ENCODE measurements around the gene PCMTD2. TPM values are rescaled to one million over a fixed set of nuclear protein-coding genes. Genes with fewer than 3 reads are reported as not detected.

The PCMTD2 gene
- total and polyA plus RNA-seq, 2 of the 13 experiments (the other 11 are each of a cell fraction or from before 2014, with no cell fraction given) = 47.0 to 76.9 TPM

DNA sequence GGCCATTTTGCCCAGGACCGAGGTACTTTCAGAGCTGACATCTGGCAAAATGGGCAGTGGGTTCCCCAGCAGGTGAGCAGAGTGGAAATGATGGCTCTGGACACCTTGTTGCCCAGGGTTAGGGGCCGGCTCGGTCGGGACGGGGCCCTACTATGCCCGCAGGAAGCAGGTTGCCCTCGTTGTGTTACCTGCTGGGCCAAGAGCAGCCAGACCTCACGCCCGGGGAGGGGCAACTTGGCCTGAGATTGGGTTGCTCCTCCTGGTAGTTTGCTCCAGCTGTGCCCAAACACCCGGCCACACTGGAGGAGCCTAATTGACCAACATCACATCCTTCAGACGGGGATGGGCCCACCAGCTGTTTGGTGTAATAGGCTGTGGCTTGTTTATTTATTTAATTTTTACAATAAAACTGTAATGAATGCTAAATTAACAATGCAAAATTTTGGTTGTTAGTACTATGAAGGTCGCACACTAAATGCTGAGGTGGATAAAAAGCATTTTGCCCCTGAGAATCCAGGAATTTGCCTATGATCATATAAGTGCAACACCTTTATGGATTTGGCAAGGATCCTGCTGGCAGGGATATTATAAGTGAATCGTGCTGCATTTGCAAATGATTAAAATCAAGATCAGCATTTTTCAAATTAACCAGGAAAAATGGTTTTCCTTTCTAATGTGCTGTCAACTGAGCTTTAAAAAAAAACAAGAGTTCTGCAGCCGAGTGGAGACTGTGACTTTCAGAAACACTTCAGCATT is 26.6 kb upstream of the PCMTD2 start:
- 43% methylated on average over 11 of the region's 14 CpGs for WGBS (ENCODE audit: low lambda C conversion rate)
- H3K27me3 ChIP-seq (ENCODE audit: control insufficient read depth in 1 of 2, insufficient read depth in 2 of 2, low read length in 2 of 2) = peaks cover 16 to 66% of the 10 kb centered on the region in 2 experiments
- CTCF ChIA-PET (ENCODE audit: low intra/inter-chr PET ratio, low total read pairs) = no interaction called here
- no peak for ATAC-seq
- H3K36me3 ChIP-seq (replicated peaks in 1 of 2; ENCODE audit: control insufficient read depth in 1 of 2, insufficient read depth in 2 of 2, low read length in 2 of 2) = no peaks in the 10 kb centered on the region
- no peak for FAIRE-seq
- H3K4me3 ChIP-seq (replicated peaks in 1 of 3; ENCODE audit: insufficient read depth in 1 of 3, low read depth in 2 of 3, low read length in 3 of 3) = no peak overlapping the region
- H3K27ac ChIP-seq (ENCODE audit: extremely low read length, insufficient read depth, low read length) = no peak overlapping the region
- H3K4me2 ChIP-seq (ENCODE audit: low read depth, low read length) = no peak overlapping the region
- POLR2A ChIA-PET = interaction anchor here (3.0 kb wide), 1 partner anchor 26 kb away, joined by 8 read pairs; the partner anchor contains the start of gene PCMTD2
- H3K9me3 ChIP-seq (ENCODE audit: low read length) = no peaks in the 10 kb centered on the region
- peaks cover 22% of the 10 kb centered on the region for H3K4me1 ChIP-seq (ENCODE audit: insufficient read depth, low read length)
- no peaks in the 10 kb centered on the region for H4K20me1 ChIP-seq (ENCODE audit: insufficient read depth, low read length)
- H2AFZ ChIP-seq (ENCODE audit: low read length) = no peak overlapping the region
- in situ Hi-C loops (cut with HindIII; ENCODE audit: extremely low pct_ligation_motif_present, low pct_unique_long_range_greater_than_20kb) (no loop called here), intact Hi-C loops (cut with micrococcal nuclease; ENCODE audit: unreplicated experiment) (no loop called here)
- no peaks in the 10 kb centered on the region for H3K79me2 ChIP-seq (ENCODE audit: insufficient read depth, low read length)
- no TSS peak for BruUV-seq (replicated peaks)
- TF ChIP-seq TAF1 (CRISPR knock-in tag; IDR thresholded peaks at IDR 0.05) = no peak
- peak; percentile 71 for TF ChIP-seq MAFF (IDR thresholded peaks at IDR 0.05; ENCODE audit: low read depth, low read length)
- peak; percentile 62 to 71 for TF ChIP-seq MAFK (conservative IDR thresholded peaks at IDR 0.05 in 1 of 2, IDR thresholded peaks at IDR 0.05 in 1 of 2; ENCODE audit: low read length in 2 of 2)
- H3K9ac ChIP-seq (ENCODE audit: insufficient read depth, low read depth, low read length) = no peak overlapping the region
- no peak for DNase-seq (ENCODE audit: low spot score)

DNA sequence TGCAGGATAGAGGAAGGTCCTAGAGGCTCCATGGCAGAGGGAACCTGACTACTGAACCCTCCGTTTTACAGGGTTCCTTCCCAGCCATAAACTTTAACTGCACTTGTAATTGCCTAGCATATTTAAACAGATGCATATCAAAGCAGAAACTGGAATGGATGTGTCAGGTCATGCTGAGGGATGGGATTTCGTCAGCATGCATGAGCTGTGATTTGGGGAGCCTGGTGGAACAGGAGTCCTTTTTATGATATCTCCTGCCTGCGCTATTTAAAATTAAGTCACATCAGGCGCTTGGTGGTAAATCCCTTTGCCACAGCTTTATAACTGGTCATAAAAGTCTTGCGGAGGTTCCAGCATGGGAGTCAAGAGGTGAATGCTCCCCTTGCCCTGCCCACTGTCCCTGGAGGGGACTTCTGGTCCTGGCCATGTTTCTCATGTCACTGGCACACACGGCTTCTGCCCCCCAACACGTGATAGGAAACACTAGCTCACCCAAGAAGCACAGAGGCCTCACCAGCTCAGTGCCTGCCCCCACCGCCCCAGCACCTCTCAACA is 26.0 kb upstream of the PCMTD2 start:
- intact Hi-C loops (cut with micrococcal nuclease; ENCODE audit: unreplicated experiment) = no loop called here
- H3K9me3 ChIP-seq (ENCODE audit: low read length) = no peaks in the 10 kb centered on the region
- no peak overlapping the region for H3K9ac ChIP-seq (ENCODE audit: insufficient read depth, low read depth, low read length)
- H2AFZ ChIP-seq (ENCODE audit: low read length) = no peak overlapping the region
- H3K27me3 ChIP-seq (ENCODE audit: control insufficient read depth in 1 of 2, insufficient read depth in 2 of 2, low read length in 2 of 2) = peaks cover 16 to 59% of the 10 kb centered on the region in 2 experiments
- no peak overlapping the region for H3K27ac ChIP-seq (ENCODE audit: extremely low read length, insufficient read depth, low read length)
- ATAC-seq (no peak), FAIRE-seq (no peak), DNase-seq (ENCODE audit: low spot score) (no peak)
- H4K20me1 ChIP-seq (ENCODE audit: insufficient read depth, low read length) = no peaks in the 10 kb centered on the region
- no peaks in the 10 kb centered on the region for H3K36me3 ChIP-seq (replicated peaks in 1 of 2; ENCODE audit: control insufficient read depth in 1 of 2, insufficient read depth in 2 of 2, low read length in 2 of 2)
- in situ Hi-C loops (cut with HindIII; ENCODE audit: extremely low pct_ligation_motif_present, low pct_unique_long_range_greater_than_20kb) = no loop called here
- CTCF ChIA-PET (ENCODE audit: low intra/inter-chr PET ratio, low total read pairs) = no interaction called here
- POLR2A ChIA-PET = interaction anchor here (3.0 kb wide), 1 partner anchor 26 kb away, joined by 8 read pairs; the partner anchor contains the start of gene PCMTD2
- no peaks in the 10 kb centered on the region for H3K79me2 ChIP-seq (ENCODE audit: insufficient read depth, low read length)
- no peak overlapping the region for H3K4me2 ChIP-seq (ENCODE audit: low read depth, low read length)
- H3K4me3 ChIP-seq (replicated peaks in 1 of 3; ENCODE audit: insufficient read depth in 1 of 3, low read depth in 2 of 3, low read length in 3 of 3) = no peak overlapping the region
- WGBS (ENCODE audit: low lambda C conversion rate) = 43% methylated on average over 8 of the region's 8 CpGs
- peaks cover 23% of the 10 kb centered on the region for H3K4me1 ChIP-seq (ENCODE audit: insufficient read depth, low read length)
- BruUV-seq (replicated peaks) = no TSS peak
- TF ChIP-seq ZNF775 (CRISPR knock-in tag; IDR thresholded peaks at IDR 0.05; ENCODE audit: borderline replicate concordance) (no peak), MED8 (CRISPR knock-in tag; IDR thresholded peaks at IDR 0.05; ENCODE audit: insufficient replicate concordance) (no peak), NR2F6 (IDR thresholded peaks at IDR 0.05) (no peak), NR2F6 (CRISPR knock-in tag; IDR thresholded peaks at IDR 0.05) (no peak), ZNF605 (CRISPR knock-in tag; IDR thresholded peaks at IDR 0.05) (no peak), ZNF143 (CRISPR knock-in tag; IDR thresholded peaks at IDR 0.05) (no peak), ZNF777 (CRISPR knock-in tag; IDR thresholded peaks at IDR 0.05) (no peak), ZNF496 (CRISPR knock-in tag; IDR thresholded peaks at IDR 0.05; ENCODE audit: insufficient replicate concordance) (no peak), YEATS2 (CRISPR knock-in tag; IDR thresholded peaks at IDR 0.05; ENCODE audit: borderline replicate concordance) (no peak), ZSCAN12 (CRISPR knock-in tag; IDR thresholded peaks at IDR 0.05) (no peak), KLF11 (CRISPR knock-in tag; IDR thresholded peaks at IDR 0.05) (no peak)
- TF ChIP-seq, protein P1, sequence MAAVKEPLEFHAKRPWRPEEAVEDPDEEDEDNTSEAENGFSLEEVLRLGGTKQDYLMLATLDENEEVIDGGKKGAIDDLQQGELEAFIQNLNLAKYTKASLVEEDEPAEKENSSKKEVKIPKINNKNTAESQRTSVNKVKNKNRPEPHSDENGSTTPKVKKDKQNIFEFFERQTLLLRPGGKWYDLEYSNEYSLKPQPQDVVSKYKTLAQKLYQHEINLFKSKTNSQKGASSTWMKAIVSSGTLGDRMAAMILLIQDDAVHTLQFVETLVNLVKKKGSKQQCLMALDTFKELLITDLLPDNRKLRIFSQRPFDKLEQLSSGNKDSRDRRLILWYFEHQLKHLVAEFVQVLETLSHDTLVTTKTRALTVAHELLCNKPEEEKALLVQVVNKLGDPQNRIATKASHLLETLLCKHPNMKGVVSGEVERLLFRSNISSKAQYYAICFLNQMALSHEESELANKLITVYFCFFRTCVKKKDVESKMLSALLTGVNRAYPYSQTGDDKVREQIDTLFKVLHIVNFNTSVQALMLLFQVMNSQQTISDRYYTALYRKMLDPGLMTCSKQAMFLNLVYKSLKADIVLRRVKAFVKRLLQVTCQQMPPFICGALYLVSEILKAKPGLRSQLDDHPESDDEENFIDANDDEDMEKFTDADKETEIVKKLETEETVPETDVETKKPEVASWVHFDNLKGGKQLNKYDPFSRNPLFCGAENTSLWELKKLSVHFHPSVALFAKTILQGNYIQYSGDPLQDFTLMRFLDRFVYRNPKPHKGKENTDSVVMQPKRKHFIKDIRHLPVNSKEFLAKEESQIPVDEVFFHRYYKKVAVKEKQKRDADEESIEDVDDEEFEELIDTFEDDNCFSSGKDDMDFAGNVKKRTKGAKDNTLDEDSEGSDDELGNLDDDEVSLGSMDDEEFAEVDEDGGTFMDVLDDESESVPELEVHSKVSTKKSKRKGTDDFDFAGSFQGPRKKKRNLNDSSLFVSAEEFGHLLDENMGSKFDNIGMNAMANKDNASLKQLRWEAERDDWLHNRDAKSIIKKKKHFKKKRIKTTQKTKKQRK (IDR thresholded peaks at IDR 0.05; ENCODE audit: low read length) = no peak
